Hematopoietic multipotent progenitor cell treated with erythropoietin and hydrocortisone succinate and interleukin-3 and kit ligand, for 17 days (in vitro differentiated cells): ENCODE results near the gene ODF2.
"Not testable (repeated sequence)": the region's sequence is repeated elsewhere in the genome, so short reads cannot be mapped to it uniquely, and the experiment has no call there.

Experiments
- DNase-seq: peaks from one replicate; pipeline ENCODE4 v3.0.0-alpha.2; 2015; ENCODE audit warnings: low spot score

ODF2 gene

DNA sequence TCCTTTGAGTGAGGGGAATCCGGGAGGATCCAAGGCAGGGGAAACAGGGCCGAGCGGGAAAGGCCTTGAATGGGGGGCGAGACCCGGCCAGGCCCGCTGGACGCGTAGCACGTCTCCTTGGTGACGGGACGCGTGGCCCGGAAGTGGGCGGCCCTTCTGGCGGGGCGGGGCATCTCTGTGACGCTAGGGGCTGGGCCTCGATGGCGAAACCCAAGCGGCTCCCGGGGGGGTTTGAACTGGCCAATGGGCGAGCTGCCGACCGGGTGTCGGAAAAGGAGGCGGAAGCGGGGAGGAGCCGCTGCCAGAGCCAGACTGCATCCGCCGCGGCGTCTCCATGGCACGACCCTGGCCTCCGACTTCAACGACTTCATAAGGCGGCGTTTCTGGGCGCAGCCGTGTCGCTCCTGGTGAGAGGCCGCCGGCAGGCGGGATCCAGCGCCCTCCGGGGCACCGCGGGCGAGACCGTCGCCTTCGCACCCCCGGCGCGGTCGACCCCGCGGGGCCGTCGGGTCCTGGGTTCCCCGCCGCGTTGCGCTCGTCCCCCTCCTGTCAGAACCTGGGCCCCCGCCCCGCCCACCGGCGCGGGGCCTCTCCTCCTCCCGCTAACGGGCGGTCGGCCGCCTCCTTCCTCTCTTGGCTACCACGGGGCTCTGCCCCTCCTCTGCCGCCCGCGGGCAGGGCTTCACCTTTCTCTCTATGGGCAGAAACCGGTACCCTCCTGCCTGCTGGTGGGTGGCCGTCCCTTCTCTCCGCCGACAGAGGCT is at the start of gene ODF2:
ODF2 (plus strand) TSS at position 158 of the 764 bp plus-strand sequence; CDS start at position 244, 86 bp downstream.
- peak; percentile 95 for DNase-seq

DNA sequence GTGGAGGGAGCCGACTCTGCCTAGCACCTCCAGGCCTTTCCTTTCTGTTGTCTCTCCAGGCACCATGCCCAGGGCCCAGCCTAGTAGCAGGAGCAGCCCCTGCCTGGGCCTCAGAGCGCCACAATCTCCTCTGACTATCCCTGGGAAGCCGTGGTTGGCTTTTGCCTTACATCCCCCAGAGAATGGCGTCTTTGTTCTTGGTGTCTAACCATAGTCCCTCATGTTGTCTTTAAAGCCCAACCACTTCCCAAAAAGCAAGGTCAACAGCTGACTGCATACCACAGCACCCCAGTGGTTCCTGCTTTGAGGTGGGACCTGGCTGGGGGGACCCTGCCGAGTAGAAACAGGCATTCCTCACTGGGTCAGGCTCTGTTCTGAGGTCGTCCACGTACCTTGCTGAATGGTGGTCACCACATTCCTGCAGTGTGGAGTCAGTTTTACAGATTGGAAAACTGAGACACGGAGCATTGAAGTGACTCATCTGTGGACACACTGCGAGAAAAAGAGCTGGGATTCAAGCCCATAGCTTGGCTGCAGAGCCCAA is 48.9 kb upstream of the ODF2 start:
- DNase-seq = no peak

DNA sequence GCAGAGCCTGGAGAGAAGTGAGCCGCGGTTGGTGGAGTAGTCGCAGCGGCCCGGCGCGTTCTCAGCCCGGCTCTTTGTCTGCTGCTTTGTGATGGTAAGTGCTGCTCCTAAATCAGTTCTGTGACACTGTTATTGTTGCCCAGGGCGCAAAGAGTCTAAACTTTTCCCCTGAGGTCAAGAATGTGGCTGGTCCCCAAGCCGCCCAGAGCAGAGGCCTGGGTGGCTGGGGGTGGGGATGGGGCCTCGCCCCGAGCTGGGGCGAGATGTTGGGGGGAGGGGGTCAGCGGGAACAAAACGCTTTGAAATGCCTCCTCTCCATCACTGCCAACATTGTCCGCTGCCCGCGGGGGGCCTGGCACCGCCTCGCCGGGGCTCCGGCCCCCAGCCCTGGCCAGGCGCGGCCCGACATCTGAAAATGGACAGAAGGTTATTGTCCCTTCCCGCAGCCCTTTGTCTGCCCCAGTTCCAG is 46.8 kb upstream of the ODF2 start:
- DNase-seq = no peak

DNA sequence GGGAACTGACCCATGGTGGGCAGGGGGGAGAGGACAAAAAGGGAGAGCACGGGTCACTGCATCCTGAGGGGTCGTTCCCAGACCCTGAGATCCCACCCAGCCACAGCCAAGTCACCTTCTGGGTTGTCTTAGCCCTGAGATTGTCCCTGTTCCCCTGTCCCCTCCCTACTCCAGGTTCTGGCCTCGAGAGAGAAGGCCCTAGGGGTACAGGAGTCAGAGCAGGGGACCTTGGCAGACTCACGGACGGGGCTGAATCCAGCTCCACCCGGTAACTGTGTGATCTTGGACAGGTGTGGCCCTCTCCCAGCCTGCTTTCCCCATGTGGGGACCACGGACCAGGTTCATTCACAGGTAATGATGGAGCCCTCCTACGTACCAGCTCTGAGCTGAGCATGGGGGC is 46.4 kb upstream of the ODF2 start:
- DNase-seq = no peak

GRCh38 chr9:128409978-128410377 is 45.8 kb upstream of the ODF2 start:
- no peak for DNase-seq

DNA sequence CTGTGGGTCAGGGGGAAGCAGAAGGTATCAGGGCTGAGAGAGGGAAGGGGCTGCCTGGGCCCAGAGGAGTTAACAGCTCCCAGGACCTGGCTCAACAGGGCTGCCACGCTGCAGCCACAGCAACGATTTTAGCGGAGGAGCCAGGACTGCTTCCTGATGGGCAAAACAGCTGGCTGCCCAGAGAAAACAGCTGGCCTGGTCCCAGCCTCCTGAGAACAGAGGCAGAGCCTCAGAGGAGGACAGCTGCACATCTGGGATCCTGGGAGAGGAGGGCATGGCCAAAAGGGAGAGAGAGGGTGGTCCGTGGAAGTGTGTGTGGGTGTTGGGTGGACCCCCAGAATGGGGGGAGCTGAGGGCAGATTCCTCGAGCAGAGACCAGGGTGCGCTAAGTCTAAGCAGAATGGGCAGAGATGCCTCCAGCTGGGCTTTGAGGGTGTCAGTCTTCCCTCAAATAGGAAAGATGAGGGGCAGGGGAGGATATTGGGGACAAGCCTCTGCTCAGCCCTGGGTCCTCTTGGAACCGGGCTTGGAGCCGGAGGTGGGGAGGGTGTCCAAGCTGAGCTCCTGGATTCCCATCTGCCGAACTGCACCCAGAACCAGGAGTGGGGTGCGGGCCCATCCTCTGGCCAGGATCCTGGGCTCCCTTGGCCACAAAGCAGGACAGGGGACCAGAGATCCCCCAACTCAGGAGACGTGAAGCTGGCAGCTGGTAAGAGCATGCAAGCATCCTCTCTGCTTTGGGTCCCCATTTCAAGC is 44.3 kb upstream of the ODF2 start:
- DNase-seq = no peak

DNA sequence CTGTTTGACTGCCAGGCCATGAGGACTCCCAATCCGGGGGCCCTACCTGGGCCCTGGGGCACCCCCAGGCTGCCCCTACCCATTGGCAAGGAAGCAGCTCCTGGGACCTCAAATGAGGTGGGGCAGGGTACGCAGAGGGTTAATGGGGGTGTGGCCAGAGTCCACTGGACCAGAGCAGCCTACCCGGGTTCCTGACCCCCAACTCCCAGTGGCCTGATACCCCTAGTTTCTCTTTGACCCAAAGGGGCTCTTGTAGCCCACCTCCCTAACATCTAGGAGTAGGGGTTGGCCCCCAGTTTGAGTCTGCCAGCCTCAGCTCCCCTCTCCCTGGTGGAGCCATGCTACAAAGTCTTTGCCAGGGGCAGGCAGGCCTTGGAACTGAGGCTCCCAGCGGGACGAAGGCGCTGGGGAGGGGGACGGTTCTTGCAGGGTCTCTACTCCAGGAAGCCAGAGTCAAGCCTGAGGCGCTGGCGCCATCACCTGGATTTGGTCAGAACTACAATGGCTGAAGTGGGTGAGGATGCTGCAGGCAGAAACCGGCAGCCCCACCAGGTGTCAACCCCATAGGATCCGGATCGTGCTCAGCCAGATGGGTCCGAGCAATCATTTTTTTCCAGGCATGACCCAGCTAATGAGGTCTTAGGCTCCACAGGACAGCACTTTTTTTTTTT is 43.6 kb upstream of the ODF2 start:
- peak; percentile 48 for DNase-seq

DNA sequence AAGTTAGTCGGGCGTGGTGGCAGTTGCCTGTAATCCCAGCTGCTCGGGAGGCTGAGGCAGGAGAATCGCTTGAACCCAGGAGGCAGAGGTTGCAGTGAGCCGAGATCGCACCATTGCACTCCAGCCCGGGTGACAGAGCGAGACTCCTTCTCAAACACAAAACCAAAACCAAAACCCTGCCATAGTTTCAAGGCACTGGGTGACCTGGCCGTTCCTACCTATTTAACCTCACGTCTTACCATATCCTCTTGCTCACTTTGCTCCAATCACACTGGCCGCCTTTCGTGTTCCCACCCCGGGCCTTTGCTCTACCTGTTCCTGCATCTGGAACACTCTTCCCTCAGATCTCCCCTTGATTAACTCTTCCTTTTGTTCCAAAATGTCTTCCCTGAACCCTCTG is 42.1 kb upstream of the ODF2 start:
- not testable (repeated sequence) for DNase-seq

DNA sequence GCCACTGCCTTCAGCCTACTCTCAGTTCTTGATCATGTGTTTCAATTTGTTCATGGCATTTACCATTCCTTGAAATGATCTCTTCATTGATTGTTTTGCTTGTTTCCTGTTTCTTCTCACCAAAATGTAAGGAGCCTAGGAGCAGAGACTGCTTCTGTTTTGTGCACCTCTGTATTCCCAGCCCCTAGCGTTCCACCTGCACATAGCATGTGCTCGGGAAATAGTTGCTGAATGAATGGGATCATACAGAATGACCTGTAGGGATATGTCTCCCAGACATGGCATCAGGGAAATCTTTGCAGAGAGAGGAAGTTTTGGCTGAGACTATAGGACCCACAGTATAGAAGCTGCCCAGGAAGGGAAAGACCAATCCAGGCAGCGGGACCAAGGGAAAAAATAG is 41.3 kb upstream of the ODF2 start:
- DNase-seq = no peak

DNA sequence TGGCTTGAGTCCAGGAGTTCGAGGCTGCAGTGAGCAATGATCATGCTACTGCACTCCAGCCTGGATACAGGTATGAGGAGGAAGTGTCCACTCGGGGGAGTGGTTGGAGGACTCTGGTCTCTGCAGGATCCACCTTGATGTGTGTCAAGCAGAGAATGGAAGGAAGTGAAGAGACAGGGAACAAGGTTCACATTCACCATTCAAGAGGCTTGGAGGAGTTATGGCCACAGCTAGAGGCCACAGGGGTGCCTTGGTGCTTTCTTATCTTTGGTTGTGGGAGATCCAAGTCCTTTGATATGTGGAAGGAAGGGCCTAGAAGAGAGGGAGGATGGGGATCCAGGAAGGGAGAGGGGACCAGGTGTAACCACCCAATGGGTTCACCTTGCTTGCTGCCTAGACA is 40.5 kb upstream of the ODF2 start:
- no peak for DNase-seq

DNA sequence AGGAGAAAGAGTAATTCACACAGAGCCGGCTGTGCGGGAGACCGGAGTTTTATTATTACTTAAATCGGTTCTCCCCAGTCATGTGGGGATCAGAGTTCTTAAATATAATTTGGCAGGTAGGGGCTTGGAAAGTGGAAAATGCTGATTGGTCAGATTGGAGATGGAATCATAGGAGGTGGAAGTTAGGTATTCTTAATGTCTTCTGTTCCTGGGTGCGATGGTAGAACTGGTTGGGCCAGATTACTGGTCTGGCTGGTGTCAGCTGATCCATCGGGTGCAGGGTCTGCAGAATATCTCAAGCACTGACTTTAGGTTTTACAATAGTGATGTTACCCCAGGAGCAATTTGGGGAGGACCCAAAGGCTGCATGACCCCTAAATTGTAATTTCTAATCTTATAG is 39.8 kb upstream of the ODF2 start:
- no peak for DNase-seq

GRCh38 chr9:128416432-128417019 is 39.3 kb upstream of the ODF2 start:
- no peak for DNase-seq

DNA sequence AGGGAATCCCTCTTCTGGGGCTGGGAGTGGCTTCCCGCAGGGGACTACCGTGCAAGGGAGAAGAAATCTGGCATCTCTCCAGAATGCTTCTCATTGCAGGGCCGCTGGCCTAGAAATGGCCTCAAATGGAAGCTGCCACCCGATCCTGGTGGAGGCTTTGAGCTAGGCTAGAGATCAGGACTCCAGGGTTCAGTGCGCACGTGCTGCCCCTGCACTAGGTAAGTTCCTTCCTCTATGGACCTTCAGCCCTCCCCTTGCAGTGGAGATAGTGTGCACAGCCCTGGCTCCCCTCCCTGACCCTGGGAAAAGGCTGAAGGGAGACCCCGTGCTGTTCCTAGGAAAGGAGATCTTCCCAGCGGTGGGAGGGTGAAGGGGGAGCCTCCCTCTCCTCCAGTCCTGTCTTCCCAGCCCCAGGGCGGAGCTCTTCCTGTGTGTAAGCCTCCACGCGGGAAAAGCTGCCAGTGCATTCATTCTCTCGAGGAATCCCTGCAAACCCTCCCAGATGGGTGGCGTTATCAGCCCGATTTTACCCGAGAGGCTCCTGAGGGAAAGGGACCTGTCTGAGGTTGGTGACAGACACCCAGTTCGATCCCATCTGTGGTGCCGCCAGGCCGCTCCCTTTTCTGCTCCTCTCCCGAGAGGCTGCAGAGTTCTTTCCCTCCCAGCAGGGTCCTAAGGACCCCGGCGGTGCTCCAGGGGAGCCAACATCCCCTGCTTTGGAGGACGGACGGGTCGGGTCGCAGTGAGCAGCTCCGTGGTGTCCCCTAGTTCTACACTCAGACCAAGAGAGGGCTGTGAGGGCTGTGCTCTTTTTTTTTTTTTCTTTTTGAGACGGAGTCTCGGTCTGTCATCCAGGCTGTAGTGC is 36.5 kb upstream of the ODF2 start:
- no peak for DNase-seq

DNA sequence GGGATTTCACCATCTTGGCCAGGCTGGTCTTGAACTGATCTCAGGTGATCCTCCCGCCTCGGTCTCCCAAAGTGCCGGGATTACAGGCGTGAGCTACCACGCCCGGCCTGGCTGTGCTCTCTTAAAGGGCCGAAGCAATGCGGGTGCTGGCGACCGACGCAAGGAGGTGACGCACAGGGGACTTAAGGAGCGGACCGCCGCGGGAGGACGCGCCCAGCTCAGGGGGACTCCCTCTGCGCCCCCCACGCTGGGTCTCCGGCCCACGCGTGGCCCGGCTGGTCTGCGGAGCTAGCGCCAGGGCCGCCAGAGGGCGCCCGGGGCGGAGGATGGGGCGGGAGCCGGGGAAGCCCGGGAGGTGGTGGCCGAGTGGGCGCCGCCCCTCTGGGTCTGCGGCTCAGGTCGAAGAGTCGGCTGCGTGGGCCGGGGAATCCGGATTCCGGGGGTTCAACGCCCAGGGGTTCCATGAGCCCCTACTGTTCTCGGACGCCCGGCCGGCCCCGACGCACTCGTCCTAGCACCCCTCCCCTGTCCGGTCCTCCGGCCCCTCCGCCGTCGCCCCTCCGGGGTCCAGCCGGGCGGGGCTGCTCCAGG is 35.7 kb upstream of the ODF2 start:
- DNase-seq = peak; percentile 32

DNA sequence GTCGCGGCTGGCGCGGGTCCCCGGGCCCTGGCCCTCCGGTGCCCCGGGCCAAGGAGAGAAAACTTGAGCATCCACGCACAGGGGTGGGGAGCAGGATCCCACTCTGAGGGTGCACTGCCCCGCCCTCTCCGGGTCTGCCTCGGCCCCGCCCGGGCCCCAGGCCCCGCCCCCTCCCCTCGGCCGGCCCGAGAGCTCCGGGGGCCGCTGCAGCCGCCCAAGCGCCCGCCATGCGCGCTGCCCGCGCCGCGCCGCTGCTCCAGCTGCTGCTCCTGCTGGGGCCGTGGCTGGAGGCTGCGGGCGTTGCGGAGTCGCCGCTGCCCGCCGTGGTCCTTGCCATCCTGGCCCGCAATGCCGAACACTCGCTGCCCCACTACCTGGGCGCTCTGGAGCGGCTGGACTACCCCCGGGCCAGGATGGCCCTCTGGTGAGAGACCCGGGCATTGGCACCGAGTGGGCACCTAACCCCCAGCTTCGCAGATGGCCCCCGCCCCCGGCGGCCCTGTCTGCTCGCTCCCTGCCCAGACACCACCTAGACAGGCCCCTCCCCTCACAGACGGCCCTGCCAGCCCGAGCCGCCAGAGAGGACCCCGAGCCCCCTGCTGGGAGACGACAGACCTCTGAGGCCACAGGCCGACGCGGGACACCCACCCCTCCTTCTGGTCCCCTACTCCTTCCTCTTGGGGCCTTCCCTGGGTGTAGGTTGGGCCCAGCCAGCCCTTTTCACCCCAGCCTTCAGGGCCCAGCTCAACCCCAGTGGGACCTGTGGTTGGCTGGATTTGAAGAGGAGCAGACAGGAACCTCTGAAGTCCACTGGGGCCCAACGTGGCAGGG is 34.9 kb upstream of the ODF2 start, which contains the start of gene CERCAM:
CERCAM (plus strand) TSS at position 207 of the 831 bp plus-strand sequence; CDS start at position 228, 21 bp downstream.
- DNase-seq = no peak

GRCh38 chr9:128421482-128421996 is 34.3 kb upstream of the ODF2 start:
- no peak for DNase-seq

GRCh38 chr9:128422022-128422782 is 33.6 kb upstream of the ODF2 start:
- DNase-seq = not testable (repeated sequence)

DNA sequence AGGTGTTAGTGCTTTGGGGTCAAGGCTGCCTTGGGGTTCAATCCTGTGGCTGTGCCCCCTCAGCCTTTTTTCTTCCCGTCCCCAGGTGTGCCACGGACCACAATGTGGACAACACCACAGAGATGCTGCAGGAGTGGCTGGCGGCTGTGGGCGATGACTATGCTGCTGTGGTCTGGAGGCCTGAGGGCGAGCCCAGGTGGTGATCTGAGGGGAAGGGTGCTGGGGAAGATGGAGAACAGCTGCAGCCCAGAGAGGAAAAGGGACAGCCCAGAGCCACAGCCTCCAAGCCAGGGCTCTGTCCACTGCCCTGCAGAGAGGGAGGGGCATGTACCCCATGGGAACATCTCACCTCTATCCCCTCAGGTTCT is 33.0 kb upstream of the ODF2 start:
- DNase-seq = no peak

DNA sequence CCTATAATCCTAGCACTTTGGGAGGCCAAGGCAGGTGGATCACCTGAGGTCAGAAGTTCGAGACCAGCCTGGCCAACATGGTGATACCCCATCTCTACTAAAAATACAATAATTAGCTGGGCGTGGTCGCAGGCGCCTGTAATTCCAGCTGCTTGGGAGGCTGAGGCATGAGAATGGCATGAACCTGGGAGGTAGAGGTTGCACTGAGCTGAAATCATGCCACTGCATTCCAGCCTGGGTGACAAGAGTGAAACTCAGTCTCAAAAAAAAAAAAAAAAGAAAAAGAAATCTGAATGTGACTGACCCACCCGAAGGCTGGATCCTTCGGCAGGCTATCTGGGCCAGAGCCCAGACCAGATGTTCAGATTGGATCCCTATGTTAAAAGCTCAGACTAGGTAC is 32.5 kb upstream of the ODF2 start:
- not testable (repeated sequence) for DNase-seq
